ENCODE data around the gene HNF4A.
"Not testable (repeated sequence)": the region's sequence is repeated elsewhere in the genome, so short reads cannot be mapped to it uniquely, and the experiment has no call there.

Gene HNF4A

DNA sequence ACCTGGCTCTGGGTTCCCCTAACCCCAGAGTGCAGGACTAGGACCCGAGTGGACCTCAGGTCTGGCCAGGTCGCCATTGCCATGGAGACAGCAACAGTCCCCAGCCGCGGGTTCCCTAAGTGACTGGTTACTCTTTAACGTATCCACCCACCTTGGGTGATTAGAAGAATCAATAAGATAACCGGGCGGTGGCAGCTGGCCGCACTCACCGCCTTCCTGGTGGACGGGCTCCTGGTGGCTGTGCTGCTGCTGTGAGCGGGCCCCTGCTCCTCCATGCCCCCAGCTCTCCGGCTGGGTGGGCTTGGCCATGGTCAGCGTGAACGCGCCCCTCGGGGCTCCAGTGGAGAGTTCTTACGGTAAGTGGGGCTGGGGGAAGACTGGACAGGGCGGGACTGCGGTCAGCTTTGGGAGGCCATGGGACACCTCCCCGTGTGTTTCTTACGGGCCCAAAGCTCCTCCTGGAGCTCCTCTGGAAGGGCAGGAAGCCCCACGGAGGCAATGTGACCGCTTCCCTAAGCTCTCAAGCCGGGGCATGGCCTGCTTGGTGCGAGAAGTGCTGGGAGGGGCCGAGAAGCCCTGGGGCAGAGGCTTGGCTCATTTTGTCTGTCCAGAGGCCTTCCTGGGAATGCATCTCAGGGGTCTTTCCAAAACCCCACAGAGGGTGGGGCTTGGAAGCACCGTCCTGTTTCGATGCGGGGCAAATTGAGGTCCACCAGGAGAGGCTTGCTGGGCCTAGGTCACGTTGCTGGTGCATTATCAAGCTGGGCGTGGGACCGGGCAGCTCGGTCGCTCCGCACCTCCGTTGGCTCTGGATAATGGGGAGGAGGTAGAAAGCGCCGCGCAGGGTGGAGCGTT, at the start of gene HNF4A:
TSS of gene HNF4A (plus strand) at position 202 of the 855 bp plus-strand sequence. CDS start at position 308, 106 bp downstream.
- no peak for DNase-seq (ENCODE audit: low read depth in 1 of 2, low spot score in 1 of 2)

DNA sequence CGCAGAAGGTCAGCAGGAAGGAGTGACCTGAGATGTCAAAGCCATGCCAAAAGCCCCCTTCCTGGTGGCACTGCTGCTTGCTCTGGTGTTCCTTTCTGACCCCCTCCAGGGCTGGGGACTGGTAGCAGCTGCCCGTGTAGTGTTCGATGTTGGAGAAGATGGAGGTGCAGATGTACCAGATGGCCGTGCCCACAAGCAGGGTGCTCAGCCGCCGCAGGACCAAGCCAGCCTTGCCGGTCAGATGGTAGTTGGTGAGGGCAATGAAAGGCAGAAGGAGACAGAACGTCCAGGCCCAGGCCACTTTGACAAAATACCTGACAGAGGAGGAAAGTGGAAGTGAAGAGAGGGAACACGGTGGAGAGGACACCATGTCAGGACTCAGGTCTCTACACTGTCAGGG, 48.6 kb upstream of the HNF4A start:
- DNase-seq (ENCODE audit: low read depth in 1 of 2, low spot score in 1 of 2): no peak

DNA sequence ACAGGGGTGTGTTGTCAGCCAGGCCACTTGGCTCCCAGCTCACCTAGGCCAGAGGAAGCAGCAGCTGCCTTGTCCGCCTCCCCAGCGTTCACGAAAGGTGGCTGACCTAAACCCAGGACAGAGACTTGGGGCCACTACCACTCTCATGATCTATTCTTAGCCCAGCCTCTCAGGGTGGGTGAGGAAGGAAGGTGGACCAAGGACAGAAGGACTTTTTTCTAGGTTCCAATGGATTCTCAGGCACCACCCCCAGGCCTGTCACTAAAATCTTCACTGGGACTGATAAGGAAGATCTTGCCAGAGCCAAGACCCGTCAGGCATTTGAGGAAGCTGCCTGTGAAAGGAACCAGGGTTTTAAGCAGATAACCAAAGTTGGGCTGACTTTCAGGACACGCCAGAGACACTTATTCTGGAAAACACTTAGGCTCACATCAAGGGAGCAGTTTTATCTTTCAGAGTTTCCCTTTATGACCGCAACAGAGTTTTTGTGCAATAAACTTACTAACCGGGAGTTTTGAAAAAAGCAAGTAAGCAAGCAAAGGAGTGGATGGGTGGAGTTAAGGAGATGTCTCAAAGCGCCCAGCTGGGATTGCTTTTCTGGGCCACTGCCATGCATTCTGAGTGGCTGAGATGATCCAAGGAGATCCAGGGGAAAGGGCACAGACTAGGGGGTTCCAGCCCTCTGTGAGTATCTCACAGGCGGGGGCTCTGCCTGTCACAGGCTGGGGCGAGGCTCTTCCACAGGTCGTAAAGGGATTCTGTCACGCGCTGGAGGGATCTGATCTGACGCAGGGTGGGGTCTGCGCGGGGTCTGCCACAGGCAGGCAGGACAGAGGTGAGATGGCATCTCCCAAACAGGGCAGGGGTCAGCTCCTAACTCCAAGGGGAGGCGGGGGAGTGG, 45.5 kb upstream of the HNF4A start:
- DNase-seq (ENCODE audit: low read depth in 1 of 2, low spot score in 1 of 2): no peak

DNA sequence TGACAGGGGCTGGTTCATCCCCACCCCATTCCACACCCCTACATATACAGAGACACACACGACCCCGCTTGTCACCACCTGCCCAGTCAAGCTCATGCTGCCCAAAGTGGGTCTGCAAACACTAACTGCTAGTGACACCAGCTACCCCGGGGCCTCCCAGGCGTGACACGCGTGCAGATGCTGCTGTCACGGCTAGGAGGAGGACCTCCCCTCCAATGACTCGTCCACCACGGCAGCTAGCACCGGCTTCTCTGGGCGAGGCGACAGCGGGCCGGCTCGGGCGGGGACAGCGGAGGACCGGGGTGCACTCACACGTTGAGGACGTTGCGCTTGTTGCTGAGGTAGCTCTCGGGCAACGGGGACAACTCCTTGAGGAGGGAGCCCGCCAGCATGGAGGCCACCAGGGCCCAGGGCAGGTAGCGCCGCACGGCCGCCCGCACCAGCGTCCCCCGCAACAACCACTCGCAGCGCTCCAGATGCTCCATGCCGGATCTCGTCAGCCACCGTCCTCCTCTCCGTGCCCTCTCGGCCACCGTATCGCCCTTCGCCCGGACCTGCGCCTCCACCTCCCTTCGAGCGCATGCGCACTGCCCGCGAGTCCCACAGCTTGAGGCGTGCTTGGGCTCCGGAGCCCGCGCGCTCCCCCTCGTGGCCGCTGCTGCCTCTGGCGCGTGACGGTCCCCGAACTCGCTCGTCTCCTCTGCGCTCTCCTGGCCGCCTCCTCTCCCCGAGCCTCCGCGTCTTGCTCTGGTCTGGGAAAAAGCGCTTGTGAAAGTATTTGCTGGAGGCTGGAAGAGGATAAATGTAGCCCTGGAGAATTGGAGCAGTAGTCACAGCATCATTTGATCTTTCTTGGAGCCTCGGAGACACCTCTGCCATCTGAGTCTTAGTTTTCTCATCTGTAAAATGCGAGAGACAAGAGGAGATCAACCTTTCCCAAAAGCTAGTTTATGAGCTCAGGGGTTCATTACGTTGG, 44.5 kb upstream of the HNF4A start, which contains the start of gene FITM2:
TSS of gene FITM2 (minus strand) at position 539 of the 976 bp plus-strand sequence. CDS start at position 485, 54 bp downstream.
- DNase-seq (ENCODE audit: low read depth in 1 of 2, low spot score in 1 of 2): peak; percentile 96 to 98

DNA sequence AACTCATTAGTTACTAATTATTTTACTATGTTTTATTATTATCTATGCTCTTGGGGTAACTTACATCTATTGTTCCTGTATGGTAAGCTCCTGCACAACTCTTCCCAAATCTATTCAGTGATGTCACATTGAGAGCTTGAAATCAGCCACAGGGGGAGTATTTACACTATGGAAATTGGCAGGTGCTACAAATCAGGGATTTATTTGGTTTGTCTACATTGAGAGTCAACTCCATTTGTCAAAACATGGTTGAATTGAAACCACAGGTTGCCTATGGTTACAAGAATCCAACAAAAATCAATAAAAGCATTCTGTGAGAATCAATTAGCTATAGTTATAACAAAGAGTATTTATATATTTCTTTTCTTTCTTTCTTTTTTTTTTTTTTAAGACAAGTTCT, 40.6 kb upstream of the HNF4A start:
- no peak for DNase-seq (ENCODE audit: low read depth in 1 of 2, low spot score in 1 of 2)

DNA sequence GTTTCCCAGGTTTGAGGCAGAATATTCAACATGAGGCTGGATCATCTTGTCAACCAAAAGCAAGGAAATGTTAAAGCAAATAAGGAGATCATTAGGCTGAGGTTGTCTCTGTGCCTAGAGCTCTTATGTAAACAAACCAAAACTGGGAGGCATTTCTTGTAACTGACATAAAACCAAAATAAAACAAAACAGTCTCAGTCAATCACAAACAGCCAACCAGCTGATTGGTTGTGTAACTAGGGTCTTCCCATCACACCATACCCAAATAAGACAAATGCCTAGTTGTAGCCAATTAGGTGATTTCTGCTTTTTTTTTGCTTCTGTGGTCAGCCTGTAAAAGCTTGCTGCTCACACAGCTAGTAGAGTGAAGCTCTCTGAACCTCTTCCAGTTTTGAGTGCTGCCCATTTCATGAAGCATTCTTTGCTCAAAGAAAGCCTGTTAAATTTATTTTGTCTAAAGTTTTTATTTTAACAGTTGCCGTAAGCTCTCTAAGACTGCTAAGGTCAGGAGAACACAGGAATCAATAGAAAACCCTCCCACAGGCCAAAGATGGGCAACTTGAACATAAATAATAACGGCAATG, 35.6 kb upstream of the HNF4A start:
- no peak for DNase-seq (ENCODE audit: low read depth in 1 of 2, low spot score in 1 of 2)

DNA sequence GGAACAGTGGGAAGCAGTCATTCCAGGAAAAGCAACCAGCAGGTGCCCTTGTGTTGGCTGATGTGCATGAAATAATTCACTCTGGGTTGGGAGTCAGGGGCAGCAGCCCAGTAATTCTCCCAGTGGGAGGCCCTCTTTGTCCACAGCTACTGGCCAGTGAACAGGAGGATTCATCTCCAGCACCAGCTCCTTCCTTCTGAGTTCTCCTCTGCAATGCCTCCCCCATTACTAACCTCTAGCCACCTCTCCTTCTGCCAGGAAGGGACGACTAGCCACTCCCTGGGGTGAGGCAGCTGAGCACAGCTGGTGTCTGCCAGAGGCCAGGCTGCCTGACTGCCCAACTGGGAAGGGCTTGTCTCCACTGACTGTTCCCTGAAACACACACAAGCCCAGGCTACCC, 31.2 kb upstream of the HNF4A start:
- DNase-seq (ENCODE audit: low read depth in 1 of 2, low spot score in 1 of 2): no peak

DNA sequence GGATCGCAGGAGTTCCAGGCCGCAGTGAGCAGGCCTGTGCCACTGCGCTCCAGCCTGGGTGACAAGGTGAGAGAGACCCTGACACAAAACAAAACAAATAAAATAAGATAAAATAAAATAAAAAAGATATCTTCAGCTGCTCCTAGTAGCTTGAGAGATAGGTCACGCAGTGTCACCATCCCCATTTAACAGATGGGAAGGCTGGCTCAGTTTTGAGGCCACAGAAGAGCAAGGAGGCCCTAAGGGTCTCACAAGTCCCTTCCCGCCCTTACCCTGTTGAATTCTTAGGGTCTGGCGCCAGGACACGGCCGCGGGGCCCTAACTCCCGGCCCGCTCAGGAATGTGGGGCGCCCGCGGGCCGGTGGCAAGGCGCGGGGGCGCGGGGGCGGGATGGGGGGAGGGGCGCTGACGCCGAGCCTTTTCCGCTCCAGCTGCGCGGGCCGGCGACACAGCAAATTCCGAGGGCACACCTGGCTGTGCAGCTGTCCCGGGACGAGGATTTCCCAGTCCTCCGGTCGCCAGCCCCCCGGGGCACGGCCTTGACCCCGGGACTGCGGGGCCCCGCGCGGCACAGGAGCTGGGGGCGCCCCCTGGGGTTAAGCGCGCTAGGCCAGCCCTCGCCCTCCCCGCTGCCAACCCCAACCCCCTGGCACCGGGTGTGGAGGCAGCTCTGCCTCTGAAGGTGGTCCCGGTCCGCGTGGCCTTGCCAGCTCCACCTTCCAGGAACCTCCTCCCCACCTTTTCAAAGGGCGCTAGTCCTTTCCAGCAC, 28.9 kb upstream of the HNF4A start:
- DNase-seq (ENCODE audit: low read depth in 1 of 2, low spot score in 1 of 2): peak in 1 of 2 donors; percentile 16

DNA sequence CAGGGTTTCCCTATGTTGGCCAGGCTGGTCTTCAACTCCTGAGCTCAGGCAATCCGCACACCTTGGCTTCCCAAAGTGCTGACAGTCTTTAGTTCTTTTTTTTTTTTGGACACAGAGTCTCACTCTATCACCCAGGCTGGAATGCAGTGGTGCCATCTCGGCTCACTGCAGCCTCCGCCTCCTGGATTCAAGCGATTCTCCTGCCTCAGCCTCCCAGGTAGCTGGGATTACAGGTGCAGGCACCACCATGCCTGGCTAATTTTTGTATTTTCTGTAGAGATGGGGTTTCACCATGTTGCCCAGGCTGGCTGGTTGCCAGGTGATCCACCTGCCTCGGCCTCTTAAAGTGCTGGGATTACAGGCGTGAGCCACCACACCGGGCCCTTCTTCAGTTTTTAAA, 27.8 kb upstream of the HNF4A start:
- not testable (repeated sequence) for DNase-seq (ENCODE audit: low read depth in 1 of 2, low spot score in 1 of 2)

DNA sequence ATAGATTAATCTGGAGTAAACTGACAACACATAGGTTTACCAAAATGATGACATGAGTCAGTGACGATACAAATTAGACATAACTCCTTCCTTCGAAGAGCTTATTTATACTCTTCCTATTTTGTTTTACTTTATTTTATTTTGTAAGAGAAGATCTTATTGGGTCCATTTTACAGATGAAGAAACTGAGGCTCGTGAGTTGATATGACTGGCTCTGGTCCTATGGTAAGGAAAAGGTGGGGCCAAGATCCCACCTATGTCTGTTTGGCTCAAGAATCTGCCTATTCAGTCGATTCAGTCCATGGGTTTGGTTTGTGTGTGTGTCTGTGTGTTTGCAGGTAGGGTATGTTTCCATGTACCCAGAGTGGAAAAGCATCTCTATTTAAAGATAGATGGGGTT, 27.1 kb upstream of the HNF4A start:
- no peak for DNase-seq (ENCODE audit: low read depth in 1 of 2, low spot score in 1 of 2)

DNA sequence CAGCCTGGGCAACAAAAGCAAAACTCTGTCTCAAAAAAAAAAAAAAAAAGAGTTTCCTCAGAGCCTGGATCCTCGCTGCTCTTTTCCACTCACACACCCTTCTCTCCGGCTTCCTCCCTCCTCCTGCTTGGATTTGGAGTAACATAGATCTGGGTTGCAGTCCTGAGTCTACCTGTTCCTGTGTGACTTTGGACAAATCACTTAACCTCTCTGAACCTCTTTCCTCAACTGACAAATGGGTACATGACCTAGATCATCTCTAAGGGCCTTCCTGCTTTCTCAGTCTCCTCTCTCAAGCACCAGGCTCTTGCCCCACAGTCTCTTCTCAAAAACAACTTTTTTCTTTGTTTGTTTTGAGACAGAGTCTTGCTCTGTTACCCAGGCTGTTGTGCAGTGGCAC, 24.3 kb upstream of the HNF4A start:
- no peak for DNase-seq (ENCODE audit: low read depth in 1 of 2, low spot score in 1 of 2)

DNA sequence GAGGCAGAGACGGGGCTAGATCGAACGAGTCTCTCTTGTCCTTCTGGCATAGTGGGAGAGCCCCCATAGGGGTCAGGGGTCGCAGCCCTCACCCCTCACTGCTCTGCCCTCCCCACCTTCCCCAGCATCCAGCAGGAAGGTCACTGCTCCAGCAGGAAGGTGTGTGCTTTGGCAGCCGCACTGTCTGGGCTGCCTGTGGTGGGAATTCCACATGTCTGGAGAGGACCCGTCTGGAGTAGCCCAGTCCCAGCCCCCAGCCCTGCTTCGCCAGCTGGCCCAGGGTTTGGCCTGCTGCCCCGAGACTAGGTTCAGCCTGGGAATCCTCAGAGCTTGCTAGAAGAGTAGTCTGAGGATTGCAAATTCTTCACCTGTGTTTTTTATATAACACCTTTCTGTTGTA, 21.2 kb upstream of the HNF4A start:
- DNase-seq (ENCODE audit: low read depth in 1 of 2, low spot score in 1 of 2): no peak

DNA sequence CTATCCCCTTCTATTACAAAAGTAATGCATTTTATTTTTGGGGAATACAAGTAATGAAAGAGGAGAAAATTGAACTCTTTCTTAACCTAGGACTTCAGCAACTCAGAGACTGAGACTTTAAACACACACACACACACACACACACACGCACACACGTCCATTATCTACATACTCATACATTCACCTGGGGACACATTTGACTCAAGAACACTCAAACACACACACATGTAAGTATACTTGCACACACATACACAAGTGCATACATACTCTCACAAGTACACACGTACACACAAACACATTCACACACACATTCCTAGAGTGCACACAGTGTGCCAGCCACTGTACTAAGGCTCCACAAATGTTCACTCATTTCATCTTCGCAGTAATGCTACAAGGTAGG, 20.8 kb upstream of the HNF4A start:
- DNase-seq (ENCODE audit: low read depth in 1 of 2, low spot score in 1 of 2): no peak

DNA sequence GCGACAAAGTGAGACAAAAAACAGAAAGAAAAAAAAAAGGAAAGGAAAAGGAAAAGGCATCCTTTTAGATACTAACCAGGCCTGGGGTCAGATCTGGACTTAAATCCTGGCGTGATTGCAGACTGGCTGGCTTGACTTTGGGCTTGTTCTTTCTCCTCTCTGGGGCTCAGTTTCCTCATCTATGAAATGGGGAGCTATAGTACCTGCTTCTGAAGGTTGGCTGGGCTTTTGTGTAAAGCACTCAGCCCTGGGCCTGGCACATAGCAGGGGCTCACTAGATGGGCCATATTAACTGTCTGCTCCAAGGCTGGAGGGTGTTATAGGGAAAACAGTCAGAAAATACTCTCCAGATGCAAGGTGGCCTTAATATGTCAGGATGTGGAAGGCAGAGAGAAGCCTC, 19.8 kb upstream of the HNF4A start:
- DNase-seq (ENCODE audit: low read depth in 1 of 2, low spot score in 1 of 2): no peak

DNA sequence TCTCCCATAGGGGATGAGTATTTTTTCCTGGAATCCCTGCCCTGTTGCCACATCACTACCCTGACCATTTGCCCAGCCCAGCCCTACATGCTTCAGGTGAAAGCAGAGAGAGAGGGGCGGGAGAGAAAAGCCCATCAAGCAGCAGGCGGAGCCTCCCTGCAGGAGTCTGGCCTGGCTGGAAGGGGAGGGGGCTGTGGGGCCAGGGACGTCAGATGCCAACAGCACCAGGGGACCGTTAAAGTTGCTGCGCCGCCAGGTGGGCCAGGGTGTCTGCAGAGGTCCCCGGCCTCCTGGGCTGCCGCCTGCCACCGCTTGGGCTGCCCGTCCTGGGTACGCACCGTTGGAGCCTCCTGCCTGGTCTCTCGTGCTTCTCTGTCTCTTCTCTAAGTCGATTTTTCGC, 19.4 kb upstream of the HNF4A start:
- no peak for DNase-seq (ENCODE audit: low read depth in 1 of 2, low spot score in 1 of 2)

DNA sequence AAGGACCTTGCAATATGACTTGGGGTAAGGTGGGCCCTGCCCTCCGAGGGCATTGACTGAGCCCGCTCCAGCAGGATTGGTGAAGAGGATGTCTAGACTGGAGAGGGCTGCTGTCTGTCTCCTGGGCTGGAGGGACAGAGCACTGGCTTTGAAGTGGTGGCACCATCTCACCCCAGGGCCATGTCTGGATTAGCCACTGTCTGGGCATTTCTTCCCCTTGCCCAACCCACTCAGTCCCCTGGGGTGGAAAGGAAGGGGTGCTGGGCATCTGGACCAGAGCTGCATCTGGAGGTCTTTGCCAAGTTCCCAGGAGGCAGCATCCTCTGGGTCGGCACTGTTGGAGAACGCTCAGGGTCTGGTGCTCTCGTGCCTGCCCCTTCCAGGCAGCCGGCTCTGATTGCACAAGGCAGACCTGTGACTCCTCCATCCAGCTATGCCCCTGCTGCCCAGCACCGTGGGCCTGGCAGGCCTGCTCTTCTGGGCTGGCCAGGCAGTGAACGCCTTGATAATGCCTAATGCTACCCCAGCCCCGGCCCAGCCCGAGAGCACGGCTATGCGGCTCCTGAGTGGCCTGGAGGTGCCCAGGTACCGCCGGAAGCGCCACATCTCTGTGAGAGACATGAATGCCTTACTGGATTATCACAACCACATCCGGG, 18.6 kb upstream of the HNF4A start, which contains the start of gene R3HDML:
TSS of gene R3HDML (plus strand) at position 319 of the 656 bp plus-strand sequence. CDS start at position 434, 115 bp downstream.
- no peak for DNase-seq (ENCODE audit: low read depth in 1 of 2, low spot score in 1 of 2)

DNA sequence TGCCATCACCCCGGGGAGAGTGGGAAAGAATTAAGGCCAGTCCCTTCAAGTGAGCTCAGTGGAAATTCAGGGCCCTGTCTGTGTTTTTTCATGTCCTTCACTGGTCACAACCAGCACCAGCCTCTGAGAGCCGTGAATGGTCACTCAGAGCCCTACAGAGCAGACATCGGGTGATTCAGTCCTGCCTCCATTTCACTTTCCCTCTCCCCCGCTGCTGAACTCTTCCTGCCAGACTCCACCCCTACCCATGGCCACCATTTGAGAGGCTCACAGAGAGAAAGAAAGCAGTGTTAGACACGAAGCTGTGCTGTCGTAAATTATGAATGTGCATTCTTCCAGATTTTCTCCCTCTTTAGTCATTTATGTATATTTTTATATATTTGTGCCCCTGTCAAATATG, 13.3 kb upstream of the HNF4A start:
- no peak for DNase-seq (ENCODE audit: low read depth in 1 of 2, low spot score in 1 of 2)

DNA sequence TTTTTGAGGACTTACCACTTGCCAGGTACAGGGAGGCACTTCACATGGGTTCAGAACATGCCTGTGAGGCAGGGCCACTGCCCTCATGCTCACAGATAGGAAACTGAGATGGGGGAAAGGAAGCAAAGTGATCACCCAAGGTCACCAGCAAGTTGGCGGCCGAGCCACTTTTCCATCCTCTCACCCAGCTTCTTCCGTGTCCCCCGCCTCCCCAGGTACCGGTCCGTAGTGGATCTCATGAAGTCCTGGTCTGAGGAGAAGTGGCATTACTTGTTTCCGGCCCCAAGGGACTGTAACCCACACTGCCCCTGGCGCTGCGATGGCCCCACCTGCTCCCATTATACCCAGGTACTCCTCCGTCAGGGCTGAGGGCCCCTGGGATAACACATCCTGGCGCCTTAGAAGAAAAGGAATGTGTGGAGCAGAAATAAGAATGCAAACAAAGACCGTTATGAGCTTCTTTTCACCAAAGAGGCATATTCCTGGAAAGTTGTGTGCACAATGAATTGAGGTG, 12.3 kb upstream of the HNF4A start:
- no peak for DNase-seq (ENCODE audit: low read depth in 1 of 2, low spot score in 1 of 2)

DNA sequence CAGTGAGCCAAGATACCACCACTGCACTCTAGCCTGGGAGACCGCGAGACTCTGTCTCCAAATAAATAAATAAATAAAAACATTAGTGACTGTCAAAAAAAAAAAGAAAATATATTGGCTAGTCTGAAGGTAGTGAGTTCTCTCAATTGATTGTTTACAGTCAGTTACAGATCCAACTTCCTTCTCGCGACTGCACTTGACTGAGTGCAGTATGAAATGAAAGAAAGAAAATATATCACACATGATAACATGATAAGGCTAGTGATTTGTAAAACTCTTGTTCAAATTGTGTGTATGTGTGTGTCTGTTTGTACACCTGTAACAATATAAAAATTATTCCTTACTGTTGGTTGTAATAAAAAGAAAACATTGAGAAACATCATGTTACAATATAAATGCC, 10.8 kb upstream of the HNF4A start:
- no peak for DNase-seq (ENCODE audit: low read depth in 1 of 2, low spot score in 1 of 2)
